IMR-90 (cell line): ENCODE data around the gene PCSK6. TPM values are rescaled to one million over a fixed set of nuclear protein-coding genes. Genes with fewer than 3 reads are reported as not detected.

Experiments used
- ATAC-seq: fragments of 200-7000 bp; cut with Tn5 transposase; 2 replicates; pipeline ENCODE4 v1.9.1; 2020; ENCODE audit warnings: low read depth, mild to moderate bottlenecking, moderate library complexity
- BruUV-seq: library from RNA; stranded (reverse); fragments of 400-500 nt; replicated peaks from 2 replicates; lab custom pipeline; 2021; lab: Mats Ljungman, UMichigan
- CTCF ChIA-PET: fragments of 300-600 bp; formaldehyde crosslinking; extraction: SDS; loops from one replicate; lab custom pipeline; 2021; ENCODE audit warnings: antibody characterized with exemption; lab: Yijun Ruan, JAX
- POLR2A ChIA-PET: fragments of 300-600 bp; sonication (Branson Sonifier 250); formaldehyde crosslinking; loops from one replicate; lab custom pipeline; 2022; ENCODE audit warnings: antibody characterized with exemption; ENCODE audit not compliant: unreplicated experiment; lab: Charles Lee
- DNase-seq: peaks from one replicate; pipeline ENCODE4 v3.0.0; 2013
- H2AFZ ChIP-seq: replicated peaks from 2 replicates; pipeline ENCODE3; 2013; ENCODE audit warnings: low read length, mild to moderate bottlenecking; ENCODE audit not compliant: poor library complexity
- H2AK5ac ChIP-seq: 2 replicates; pipeline ENCODE4 v1.6.1; 2013; ENCODE audit warnings: low read depth, low read length, inconsistent platforms
- H2AK9ac ChIP-seq: replicated peaks from 2 replicates; pipeline ENCODE3; 2013; ENCODE audit warnings: mild to moderate bottlenecking, low read depth, low read length, moderate library complexity; ENCODE audit not compliant: poor library complexity
- H2BK120ac ChIP-seq: 2 replicates; pipeline ENCODE4 v1.6.1; 2013; ENCODE audit warnings: low read depth, low read length, inconsistent platforms
- H2BK15ac ChIP-seq: 3 replicates; pipeline ENCODE4 v1.6.1; 2013; ENCODE audit warnings: low read depth, low read length, inconsistent platforms
- H2BK20ac ChIP-seq: 2 replicates; pipeline ENCODE4 v1.6.1; 2013; ENCODE audit warnings: low read depth, mild to moderate bottlenecking, inconsistent platforms, low read length, moderate library complexity
- H2BK5ac ChIP-seq: 2 replicates; pipeline ENCODE4 v1.6.1; 2013; ENCODE audit warnings: mild to moderate bottlenecking, low read depth, low read length, inconsistent platforms; ENCODE audit not compliant: poor library complexity, severe bottlenecking
- H3K14ac ChIP-seq: replicated peaks from 2 replicates; pipeline ENCODE4 v1.6.1; 2013; ENCODE audit warnings: low read depth, low read length, inconsistent platforms
- H3K18ac ChIP-seq: 2 replicates; pipeline ENCODE4 v1.6.1; 2013; ENCODE audit warnings: low read depth, low read length, control low read depth
- H3K23ac ChIP-seq: 2 replicates; pipeline ENCODE4 v1.6.1; 2013; ENCODE audit warnings: low read depth, low read length, inconsistent platforms
- H3K27ac ChIP-seq: 2 replicates; pipeline ENCODE4 v1.5.1; 2013; ENCODE audit warnings: mild to moderate bottlenecking, control low read depth, low read length; ENCODE audit not compliant: insufficient read depth
- H3K27me3 ChIP-seq: 2 replicates; pipeline ENCODE4 v1.6.1; 2013; ENCODE audit warnings: low read length; ENCODE audit not compliant: control insufficient read depth, insufficient read depth
- H3K36me3 ChIP-seq: 2 replicates; pipeline ENCODE4 v1.6.1; 2013; ENCODE audit warnings: low read length, mixed read lengths; ENCODE audit not compliant: control insufficient read depth, insufficient read depth
- H3K4ac ChIP-seq: 2 replicates; pipeline ENCODE4 v1.6.1; 2013; ENCODE audit warnings: low read depth, low read length, inconsistent platforms
- H3K4me1 ChIP-seq: 2 replicates; pipeline ENCODE4 v1.6.1; 2013; ENCODE audit warnings: low read length, mixed read lengths; ENCODE audit not compliant: control insufficient read depth, insufficient read depth
- H3K4me2 ChIP-seq: 2 replicates; pipeline ENCODE4 v1.6.1; 2013; ENCODE audit warnings: low read depth, mild to moderate bottlenecking, control low read depth, low read length, moderate library complexity
- H3K4me3 ChIP-seq: 2 replicates; pipeline ENCODE4 v1.5.1; 2013; ENCODE audit warnings: low read depth, mild to moderate bottlenecking, control low read depth, low read length, moderate library complexity; ENCODE audit not compliant: insufficient read depth
- H3K56ac ChIP-seq: 2 replicates; pipeline ENCODE4 v1.6.1; 2013; ENCODE audit warnings: low read length, inconsistent platforms; ENCODE audit not compliant: insufficient read depth; ENCODE audit errors: extremely low read depth
- H3K79me1 ChIP-seq, 2 experiments: 2 replicates each; pipeline ENCODE4 v1.6.1; 2013; ENCODE audit warnings: low read length in 2 of 2, inconsistent platforms in 1 of 2, low read depth in 1 of 2
- H3K9ac ChIP-seq: 2 replicates; pipeline ENCODE4 v1.6.1; 2013; ENCODE audit warnings: low read depth, low read length, control low read depth
- H3K9me1 ChIP-seq: 2 replicates; pipeline ENCODE4 v1.6.1; 2013; ENCODE audit warnings: low read length, inconsistent platforms; ENCODE audit not compliant: insufficient read depth
- H3K9me3 ChIP-seq: 2 replicates; pipeline ENCODE4 v1.6.1; 2013; ENCODE audit warnings: low read length; ENCODE audit not compliant: control insufficient read depth, insufficient read depth
- H4K20me1 ChIP-seq: 2 replicates; pipeline ENCODE4 v1.6.1; 2013; ENCODE audit warnings: low read length, inconsistent platforms; ENCODE audit not compliant: insufficient read depth
- H4K5ac ChIP-seq: 2 replicates; pipeline ENCODE4 v1.6.1; 2013; ENCODE audit warnings: mild to moderate bottlenecking, low read depth, low read length, control low read depth
- H4K8ac ChIP-seq, 2 experiments: 2 replicates each; pipeline ENCODE4 v1.6.1; 2013; ENCODE audit warnings: low read depth in 2 of 2, low read length in 2 of 2, control low read depth in 1 of 2, inconsistent platforms in 1 of 2
- H4K91ac ChIP-seq: 2 replicates; pipeline ENCODE4 v1.6.1; 2013; ENCODE audit warnings: low read depth, low read length, inconsistent platforms; ENCODE audit not compliant: insufficient read depth
- MAZ ChIP-seq: IDR thresholded peaks from 2 replicates; pipeline ENCODE4 v1.6.1; 2012; ENCODE audit warnings: low read depth, mild to moderate bottlenecking, low read length, improper control_type of control experiment, moderate library complexity, borderline replicate concordance
- WGBS, 2 experiments: methylation state at CpG; one replicate each; pipeline versions ENCODE4 v1.1.5 to v1.1.7; 2013; ENCODE audit warnings: missing lambda C conversion rate in 2 of 2; ENCODE audit not compliant: insufficient read length in 1 of 2; ENCODE audit errors: extremely low coverage in 2 of 2; 5-methylcytosine and 5-hydroxymethylcytosine counted together
- dilution Hi-C: fragments of 300-500 bp; cut with HindIII; formaldehyde crosslinking; loops from one replicate; pipeline ENCODE4 v1.14.3; 2018; ENCODE audit warnings: low sequenced_read_pairs; ENCODE audit not compliant: unreplicated experiment
- in situ Hi-C: fragments of 300-500 bp; cut with MboI; formaldehyde crosslinking; loops from 3 replicates; pipeline ENCODE4 v1.14.3; 2019; ENCODE audit warnings: low sequenced_read_pairs, inconsistent platforms, mixed read lengths
- intact Hi-C: fragments of 100-400 bp; cut with micrococcal nuclease; formaldehyde crosslinking; loops from 2 replicates; pipeline ENCODE4 v1.10.0; 2022
- polyA plus RNA-seq, 3 experiments: library from polyadenylated mRNA; depleted of rRNA; stranded (reverse); fragments of >200 nt; gene quantifications; 2 replicates each; pipeline ENCODE4 v1.2.3, GENCODE V29; 2012; ENCODE audit warnings: low replicate concordance in 1 of 3
- total RNA-seq: library from RNA; depleted of rRNA; stranded (reverse); fragments of >200 nt; gene quantifications from 2 replicates; pipeline ENCODE4 v1.2.3, GENCODE V29; 2012

PCSK6 gene
- total and polyA plus RNA-seq, 2 of the 4 experiments (the other 2 are of a cell fraction) = not detected

DNA sequence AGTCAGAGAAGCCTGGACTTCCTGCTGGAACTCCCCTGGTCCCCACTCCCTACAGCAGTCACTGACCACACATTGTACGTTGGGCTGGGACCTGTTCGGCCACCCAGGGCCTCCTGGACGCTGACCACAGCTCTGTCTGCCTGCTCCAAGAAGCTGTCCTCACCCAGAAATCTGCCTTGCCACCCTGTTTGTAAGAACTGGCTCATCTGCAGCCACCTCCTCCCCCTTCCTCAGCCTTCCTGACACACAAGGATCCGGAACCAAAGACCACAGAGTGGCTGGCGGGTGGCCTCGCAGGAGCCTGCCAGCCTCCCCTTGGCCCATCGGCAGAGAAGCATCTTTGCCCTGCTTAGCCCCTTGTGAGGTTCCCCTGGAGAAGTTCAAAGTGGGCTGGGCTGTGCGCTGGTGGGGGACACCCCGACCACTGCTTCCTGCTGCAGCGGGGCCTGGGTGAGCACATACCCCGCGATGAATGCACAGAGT is 91.9 kb downstream of the PCSK6 start:
- intact Hi-C loops = no loop called here

More for the DNA sequence above, 91.9 kb downstream of the PCSK6 start:
- Histone ChIP-seq H3K4me3 (no peak overlapping the region), H2AK9ac (no peak overlapping the region), H2BK5ac (no peak overlapping the region), H3K4me2 (no peak overlapping the region), H4K91ac (no peak overlapping the region), H2BK15ac (no peak overlapping the region), H3K27ac (no peak overlapping the region), H3K79me1 (no peaks in the 10 kb centered on the region), H4K8ac (no peak overlapping the region), H3K14ac (no peak overlapping the region), H3K9me3 (no peaks in the 10 kb centered on the region), H2AK5ac (no peak overlapping the region), H3K56ac (no peak overlapping the region), H2BK20ac (no peak overlapping the region), H3K18ac (no peak overlapping the region), H3K27me3 (peaks cover 22% of the 10 kb centered on the region), H3K9me1 (no peaks in the 10 kb centered on the region), H4K20me1 (no peaks in the 10 kb centered on the region), H4K5ac (no peak overlapping the region), H3K23ac (no peak overlapping the region), H2BK120ac (no peak overlapping the region), H2AFZ (no peak overlapping the region), H3K4ac (no peak overlapping the region), H3K9ac (no peak overlapping the region), H3K4me1 (no peaks in the 10 kb centered on the region), H3K36me3 (no peaks in the 10 kb centered on the region)
- DNase-seq (no peak), ATAC-seq (no peak)
- ChIA-PET POLR2A (no interaction called here), CTCF (no interaction called here)
- no TSS peak for BruUV-seq
- no peak for TF ChIP-seq MAZ
- WGBS, 2 experiments = 56% methylated on average over 5 of the region's 12 CpGs; no CpG with 5 or more reads in 1 of the 2 experiments
- in situ Hi-C loops = no loop called here
- dilution Hi-C loops = no loop called here
